Measurements from ENCODE around the gene ATG7.
"Not testable (repeated sequence)": the region's sequence is repeated elsewhere in the genome, so short reads cannot be mapped to it uniquely, and the experiment has no call there.

The ATG7 gene

GRCh38 chr3:11570789-11571495 lies 298.7 kb downstream of the ATG7 start:
- no peaks in the 10 kb centered on the region for H3K9me3 Mint-ChIP-seq
- peaks cover 17% of the 10 kb centered on the region for H3K4me1 Mint-ChIP-seq (ENCODE audit: low read depth)
- H3K27me3 Mint-ChIP-seq, result no peaks in the 10 kb centered on the region
- H3K4me3 Mint-ChIP-seq, result no peak overlapping the region
- peaks cover 57% of the 10 kb centered on the region for H3K36me3 Mint-ChIP-seq (ENCODE audit: low read depth)
- peak overlapping the region; percentile 80 for H3K27ac Mint-ChIP-seq
- DNase-seq, result peak; percentile 14

- not testable (repeated sequence) for H3K4me3 Mint-ChIP-seq, H3K9me3 Mint-ChIP-seq, H3K27me3 Mint-ChIP-seq, H3K27ac Mint-ChIP-seq, DNase-seq
- peaks cover 18% of the 10 kb centered on the region for H3K4me1 Mint-ChIP-seq (ENCODE audit: low read depth)
- H3K36me3 Mint-ChIP-seq (ENCODE audit: low read depth), result peaks cover 46% of the 10 kb centered on the region
Observed at GRCh38 chr3:11572660-11573059, 300.5 kb downstream of the ATG7 start.

GRCh38 chr3:11574981-11575669 lies 302.9 kb downstream of the ATG7 start:
- peak overlapping the region; percentile 31 for H3K27ac Mint-ChIP-seq
- peak; percentile 24 for DNase-seq
- peaks cover 16% of the 10 kb centered on the region for H3K4me1 Mint-ChIP-seq (ENCODE audit: low read depth)
- peaks cover 32% of the 10 kb centered on the region for H3K36me3 Mint-ChIP-seq (ENCODE audit: low read depth)
- no peaks in the 10 kb centered on the region for H3K9me3 Mint-ChIP-seq
- H3K27me3 Mint-ChIP-seq, result no peaks in the 10 kb centered on the region
- H3K4me3 Mint-ChIP-seq, result no peak overlapping the region

GRCh38 chr3:11575677-11576076 lies 303.5 kb downstream of the ATG7 start:
- H3K4me3 Mint-ChIP-seq, result no peak overlapping the region
- H3K27me3 Mint-ChIP-seq, result no peaks in the 10 kb centered on the region
- no peaks in the 10 kb centered on the region for H3K9me3 Mint-ChIP-seq
- DNase-seq, result peak; percentile 11
- peaks cover 19% of the 10 kb centered on the region for H3K4me1 Mint-ChIP-seq (ENCODE audit: low read depth)
- H3K36me3 Mint-ChIP-seq (ENCODE audit: low read depth), result peaks cover 32% of the 10 kb centered on the region
- H3K27ac Mint-ChIP-seq, result no peak overlapping the region

GRCh38 chr3:11576453-11576852 lies 304.3 kb downstream of the ATG7 start:
- H3K4me1 Mint-ChIP-seq (ENCODE audit: low read depth), result peaks cover 21% of the 10 kb centered on the region

GRCh38 chr3:11578169-11578568 lies 306.0 kb downstream of the ATG7 start:
- Mint-ChIP-seq H3K4me3 (no peak overlapping the region), H3K27me3 (no peaks in the 10 kb centered on the region), H3K9me3 (no peaks in the 10 kb centered on the region), H3K27ac (no peak overlapping the region), H3K36me3 (ENCODE audit: low read depth) (peaks cover 29% of the 10 kb centered on the region), H3K4me1 (ENCODE audit: low read depth) (peaks cover 36% of the 10 kb centered on the region)
- DNase-seq, result no peak

More at GRCh38 chr3:11576453-11576852, 304.3 kb downstream of the ATG7 start:
- peak; percentile 20 for DNase-seq
- no peak overlapping the region for H3K4me3 Mint-ChIP-seq
- no peaks in the 10 kb centered on the region for H3K27me3 Mint-ChIP-seq
- H3K9me3 Mint-ChIP-seq, result no peaks in the 10 kb centered on the region
- H3K27ac Mint-ChIP-seq, result peak overlapping the region; percentile 58
- peaks cover 32% of the 10 kb centered on the region for H3K36me3 Mint-ChIP-seq (ENCODE audit: low read depth)

- peaks cover 17% of the 10 kb centered on the region for H3K36me3 Mint-ChIP-seq (ENCODE audit: low read depth)
- H3K4me3 Mint-ChIP-seq, result no peak overlapping the region
- no peak for DNase-seq
- peaks cover 56% of the 10 kb centered on the region for H3K4me1 Mint-ChIP-seq (ENCODE audit: low read depth)
- no peak overlapping the region for H3K27ac Mint-ChIP-seq
- H3K27me3 Mint-ChIP-seq, result no peaks in the 10 kb centered on the region
- no peaks in the 10 kb centered on the region for H3K9me3 Mint-ChIP-seq
Observed at GRCh38 chr3:11580645-11581044, 308.4 kb downstream of the ATG7 start.

- H3K27ac Mint-ChIP-seq, result peak overlapping the region; percentile 41
- peaks cover 62% of the 10 kb centered on the region for H3K4me1 Mint-ChIP-seq (ENCODE audit: low read depth)
- no peaks in the 10 kb centered on the region for H3K27me3 Mint-ChIP-seq
- no peak for DNase-seq
- peaks cover 11% of the 10 kb centered on the region for H3K36me3 Mint-ChIP-seq (ENCODE audit: low read depth)
- peak overlapping the region; percentile 9 for H3K4me3 Mint-ChIP-seq
- H3K9me3 Mint-ChIP-seq, result no peaks in the 10 kb centered on the region
Observed at GRCh38 chr3:11581237-11582190, 309.3 kb downstream of the ATG7 start.

- peaks cover 16% of the 10 kb centered on the region for H3K36me3 Mint-ChIP-seq (ENCODE audit: low read depth)
Observed at GRCh38 chr3:11582191-11582968, 310.2 kb downstream of the ATG7 start.

GRCh38 chr3:11583235-11583634 lies 311.0 kb downstream of the ATG7 start:
- no peak for DNase-seq
- peaks cover 25% of the 10 kb centered on the region for H3K36me3 Mint-ChIP-seq (ENCODE audit: low read depth)
- H3K9me3 Mint-ChIP-seq, result no peaks in the 10 kb centered on the region
- peaks cover 76% of the 10 kb centered on the region for H3K4me1 Mint-ChIP-seq (ENCODE audit: low read depth)
- H3K4me3 Mint-ChIP-seq, result no peak overlapping the region
- H3K27me3 Mint-ChIP-seq, result no peaks in the 10 kb centered on the region
- H3K27ac Mint-ChIP-seq, result no peak overlapping the region

More at GRCh38 chr3:11582191-11582968, 310.2 kb downstream of the ATG7 start:
- DNase-seq, result no peak
- H3K27ac Mint-ChIP-seq, result peak overlapping the region; percentile 41
- peak overlapping the region; percentile 56 for H3K4me3 Mint-ChIP-seq
- peaks cover 68% of the 10 kb centered on the region for H3K4me1 Mint-ChIP-seq (ENCODE audit: low read depth)
- no peaks in the 10 kb centered on the region for H3K27me3 Mint-ChIP-seq
- no peaks in the 10 kb centered on the region for H3K9me3 Mint-ChIP-seq

GRCh38 chr3:11583638-11584046 lies 311.4 kb downstream of the ATG7 start:
- peaks cover 80% of the 10 kb centered on the region for H3K4me1 Mint-ChIP-seq (ENCODE audit: low read depth)
- H3K9me3 Mint-ChIP-seq, result no peaks in the 10 kb centered on the region
- no peak overlapping the region for H3K27ac Mint-ChIP-seq
- H3K27me3 Mint-ChIP-seq, result no peaks in the 10 kb centered on the region
- no peak overlapping the region for H3K4me3 Mint-ChIP-seq
- peaks cover 28% of the 10 kb centered on the region for H3K36me3 Mint-ChIP-seq (ENCODE audit: low read depth)
- no peak for DNase-seq

GRCh38 chr3:11584570-11584969 lies 312.4 kb downstream of the ATG7 start:
- H3K4me1 Mint-ChIP-seq (ENCODE audit: low read depth), result peaks cover 83% of the 10 kb centered on the region
- H3K9me3 Mint-ChIP-seq, result no peaks in the 10 kb centered on the region
- no peak overlapping the region for H3K4me3 Mint-ChIP-seq

GRCh38 chr3:11587766-11588165 lies 315.6 kb downstream of the ATG7 start:
- Mint-ChIP-seq H3K36me3 (ENCODE audit: low read depth) (peaks cover 36% of the 10 kb centered on the region), H3K9me3 (no peaks in the 10 kb centered on the region), H3K4me3 (no peak overlapping the region), H3K4me1 (ENCODE audit: low read depth) (peaks cover 75% of the 10 kb centered on the region), H3K27ac (peak overlapping the region; percentile 28), H3K27me3 (no peaks in the 10 kb centered on the region)
- DNase-seq, result no peak

More at GRCh38 chr3:11584570-11584969, 312.4 kb downstream of the ATG7 start:
- Mint-ChIP-seq H3K27me3 (no peaks in the 10 kb centered on the region), H3K36me3 (ENCODE audit: low read depth) (peaks cover 24% of the 10 kb centered on the region), H3K27ac (peak overlapping the region; percentile 14)
- DNase-seq, result no peak

GRCh38 chr3:11588338-11588737 lies 316.1 kb downstream of the ATG7 start:
- peaks cover 37% of the 10 kb centered on the region for H3K36me3 Mint-ChIP-seq (ENCODE audit: low read depth)
- H3K27me3 Mint-ChIP-seq, result no peaks in the 10 kb centered on the region
- no peak overlapping the region for H3K4me3 Mint-ChIP-seq
- peak overlapping the region; percentile 35 for H3K27ac Mint-ChIP-seq
- no peak for DNase-seq
- H3K9me3 Mint-ChIP-seq, result no peaks in the 10 kb centered on the region
- peaks cover 74% of the 10 kb centered on the region for H3K4me1 Mint-ChIP-seq (ENCODE audit: low read depth)
